Ishikawa (cell line): ENCODE results near the gene IFNW1.

Experiments
- CEBPB ChIP-seq: IDR thresholded peaks from 2 replicates; pipeline ENCODE4 v1.6.1; 2012
- CREB1 ChIP-seq: IDR thresholded peaks from 2 replicates; pipeline ENCODE4 v1.6.1; 2012; ENCODE audit warnings: low read depth
- EGR1 ChIP-seq: IDR thresholded peaks from 2 replicates; pipeline ENCODE4 v1.6.1; 2012
- EP300 ChIP-seq: IDR thresholded peaks from 2 replicates; pipeline ENCODE4 v1.6.1; 2012; ENCODE audit warnings: borderline replicate concordance
- FOXM1 ChIP-seq: IDR thresholded peaks from 2 replicates; pipeline ENCODE4 v1.6.1; 2012; ENCODE audit warnings: low read depth, borderline replicate concordance
- NFIC ChIP-seq: IDR thresholded peaks from 2 replicates; pipeline ENCODE4 v1.6.1; 2012
- RAD21 ChIP-seq: IDR thresholded peaks from 2 replicates; pipeline ENCODE4 v1.6.1; 2012; ENCODE audit warnings: low read depth
- TAF1 ChIP-seq: IDR thresholded peaks from 2 replicates; pipeline ENCODE4 v1.6.1; 2012; ENCODE audit warnings: low read depth, mild to moderate bottlenecking
- TCF12 ChIP-seq: IDR thresholded peaks from 2 replicates; pipeline ENCODE4 v1.6.1; 2012; ENCODE audit warnings: low read depth
- TEAD4 ChIP-seq: IDR thresholded peaks from 2 replicates; pipeline ENCODE4 v1.6.1; 2012
- YY1 ChIP-seq: IDR thresholded peaks from 2 replicates; pipeline ENCODE4 v1.6.1; 2012; ENCODE audit warnings: low read depth
- ZBTB7A ChIP-seq: IDR thresholded peaks from 2 replicates; pipeline ENCODE4 v1.6.1; 2012; ENCODE audit warnings: low read depth
- TF ChIP-seq, protein P1 (sequence below): IDR thresholded peaks from 2 replicates; pipeline ENCODE4 v1.6.1; 2012
- TF ChIP-seq, protein P2 (sequence below): IDR thresholded peaks from 2 replicates; pipeline ENCODE4 v1.6.1; 2012; ENCODE audit warnings: low read depth, mild to moderate bottlenecking
- TF ChIP-seq, protein P3 (sequence below): IDR thresholded peaks from 2 replicates; pipeline ENCODE4 v1.6.1; 2012

Gene IFNW1

DNA sequence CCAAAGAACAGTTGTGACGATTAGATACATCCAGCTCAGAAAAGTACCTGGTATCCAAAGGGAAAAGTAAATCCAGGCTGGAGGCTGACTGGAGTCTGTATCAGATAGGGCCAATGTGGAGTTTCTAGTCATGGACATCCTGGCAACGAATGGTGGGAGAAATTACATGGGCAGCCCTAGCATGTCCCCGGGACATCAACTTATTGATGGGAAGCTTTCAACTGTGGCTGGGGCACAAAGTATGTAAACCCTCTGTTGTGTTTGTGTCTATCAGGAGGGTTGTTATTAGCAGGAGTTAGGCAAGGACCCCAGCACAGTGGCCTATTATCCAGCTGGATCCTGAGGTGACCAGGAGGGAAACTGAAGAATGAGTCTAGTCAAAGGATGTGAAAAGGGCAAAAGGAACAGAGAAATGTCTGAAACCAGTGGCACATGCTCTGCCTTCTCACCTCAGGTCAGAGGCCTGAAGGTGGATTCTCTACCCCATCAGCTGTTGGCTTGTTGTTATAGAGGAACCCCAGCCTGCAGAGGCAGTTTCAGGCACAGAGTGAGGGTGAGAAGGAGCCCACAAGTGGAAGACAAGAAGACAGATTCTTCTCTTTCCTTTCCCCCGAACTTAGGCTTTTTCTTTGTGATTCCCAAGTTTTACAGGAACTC is 19.9 kb downstream of the IFNW1 start:
- TF ChIP-seq FOXM1: no peak
- TF ChIP-seq TAF1: no peak

DNA sequence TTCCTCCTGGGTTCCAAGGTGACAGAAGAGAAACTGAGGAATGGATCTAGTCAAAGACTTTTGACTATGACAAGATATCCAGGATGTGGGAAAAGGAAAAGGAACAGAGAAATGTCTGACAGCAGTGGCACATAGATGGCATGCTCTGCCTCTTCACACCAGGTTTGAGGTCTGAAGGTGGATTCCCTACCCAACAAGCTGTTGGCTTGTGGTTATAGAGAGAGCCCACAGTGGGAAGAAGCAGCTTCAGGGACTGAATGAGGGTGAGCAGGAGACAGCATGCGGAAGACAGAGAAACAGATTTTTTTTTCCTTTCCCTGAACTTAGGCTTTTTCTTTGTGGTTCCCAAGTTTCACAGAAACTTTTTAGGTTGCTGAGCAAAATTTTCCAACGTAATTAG is 20.6 kb downstream of the IFNW1 start:
- no peak for TF ChIP-seq RAD21
- TF ChIP-seq TAF1: no peak
- no peak for TF ChIP-seq ZBTB7A
- no peak for TF ChIP-seq FOXM1
- TF ChIP-seq TCF12: no peak
- TF ChIP-seq, protein P1, sequence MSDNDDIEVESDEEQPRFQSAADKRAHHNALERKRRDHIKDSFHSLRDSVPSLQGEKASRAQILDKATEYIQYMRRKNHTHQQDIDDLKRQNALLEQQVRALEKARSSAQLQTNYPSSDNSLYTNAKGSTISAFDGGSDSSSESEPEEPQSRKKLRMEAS: no peak
- no peak for TF ChIP-seq TEAD4
- TF ChIP-seq, protein P2, sequence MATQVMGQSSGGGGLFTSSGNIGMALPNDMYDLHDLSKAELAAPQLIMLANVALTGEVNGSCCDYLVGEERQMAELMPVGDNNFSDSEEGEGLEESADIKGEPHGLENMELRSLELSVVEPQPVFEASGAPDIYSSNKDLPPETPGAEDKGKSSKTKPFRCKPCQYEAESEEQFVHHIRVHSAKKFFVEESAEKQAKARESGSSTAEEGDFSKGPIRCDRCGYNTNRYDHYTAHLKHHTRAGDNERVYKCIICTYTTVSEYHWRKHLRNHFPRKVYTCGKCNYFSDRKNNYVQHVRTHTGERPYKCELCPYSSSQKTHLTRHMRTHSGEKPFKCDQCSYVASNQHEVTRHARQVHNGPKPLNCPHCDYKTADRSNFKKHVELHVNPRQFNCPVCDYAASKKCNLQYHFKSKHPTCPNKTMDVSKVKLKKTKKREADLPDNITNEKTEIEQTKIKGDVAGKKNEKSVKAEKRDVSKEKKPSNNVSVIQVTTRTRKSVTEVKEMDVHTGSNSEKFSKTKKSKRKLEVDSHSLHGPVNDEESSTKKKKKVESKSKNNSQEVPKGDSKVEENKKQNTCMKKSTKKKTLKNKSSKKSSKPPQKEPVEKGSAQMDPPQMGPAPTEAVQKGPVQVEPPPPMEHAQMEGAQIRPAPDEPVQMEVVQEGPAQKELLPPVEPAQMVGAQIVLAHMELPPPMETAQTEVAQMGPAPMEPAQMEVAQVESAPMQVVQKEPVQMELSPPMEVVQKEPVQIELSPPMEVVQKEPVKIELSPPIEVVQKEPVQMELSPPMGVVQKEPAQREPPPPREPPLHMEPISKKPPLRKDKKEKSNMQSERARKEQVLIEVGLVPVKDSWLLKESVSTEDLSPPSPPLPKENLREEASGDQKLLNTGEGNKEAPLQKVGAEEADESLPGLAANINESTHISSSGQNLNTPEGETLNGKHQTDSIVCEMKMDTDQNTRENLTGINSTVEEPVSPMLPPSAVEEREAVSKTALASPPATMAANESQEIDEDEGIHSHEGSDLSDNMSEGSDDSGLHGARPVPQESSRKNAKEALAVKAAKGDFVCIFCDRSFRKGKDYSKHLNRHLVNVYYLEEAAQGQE: no peak
- no peak for TF ChIP-seq CEBPB
- TF ChIP-seq EGR1: no peak
- TF ChIP-seq, protein P3, sequence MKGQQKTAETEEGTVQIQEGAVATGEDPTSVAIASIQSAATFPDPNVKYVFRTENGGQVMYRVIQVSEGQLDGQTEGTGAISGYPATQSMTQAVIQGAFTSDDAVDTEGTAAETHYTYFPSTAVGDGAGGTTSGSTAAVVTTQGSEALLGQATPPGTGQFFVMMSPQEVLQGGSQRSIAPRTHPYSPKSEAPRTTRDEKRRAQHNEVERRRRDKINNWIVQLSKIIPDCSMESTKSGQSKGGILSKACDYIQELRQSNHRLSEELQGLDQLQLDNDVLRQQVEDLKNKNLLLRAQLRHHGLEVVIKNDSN: no peak
- no peak for TF ChIP-seq NFIC
- no peak for TF ChIP-seq YY1

DNA sequence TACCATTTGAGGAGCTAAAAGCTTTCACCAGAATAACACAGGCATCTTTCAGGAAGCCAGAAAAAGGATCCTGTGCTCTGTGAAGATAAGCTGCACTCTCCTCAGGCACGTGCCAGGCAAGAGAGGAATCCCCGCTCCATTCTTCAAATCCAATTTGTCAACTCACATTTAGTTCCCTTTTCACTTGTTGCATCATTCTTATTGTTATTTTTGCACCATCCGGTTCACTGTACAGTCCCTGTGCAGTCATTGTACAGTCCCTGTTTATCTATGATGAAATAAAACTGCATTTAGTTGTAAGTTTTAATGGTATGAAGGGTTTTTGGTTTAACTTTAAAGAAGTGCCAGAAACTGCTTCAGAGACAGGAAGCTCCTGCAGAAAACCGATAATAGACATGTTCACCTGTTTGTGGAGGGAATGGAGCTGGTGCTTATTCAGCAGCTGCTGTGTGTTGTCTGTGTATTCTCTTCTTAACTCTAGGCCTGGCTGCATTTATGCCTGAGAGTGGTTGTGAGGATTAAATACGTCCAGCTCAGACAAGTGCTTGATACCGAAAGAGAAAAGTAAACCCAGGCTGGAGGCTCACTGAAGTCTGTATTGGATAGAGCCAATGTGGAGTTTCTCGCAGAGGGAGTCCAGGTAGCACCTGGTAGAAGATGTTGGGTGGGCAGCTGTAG is 22.4 kb downstream of the IFNW1 start:
- TF ChIP-seq, protein P3: no peak
- TF ChIP-seq, protein P2: no peak
- no peak for TF ChIP-seq RAD21
- TF ChIP-seq CREB1: no peak
- TF ChIP-seq TEAD4: no peak
- TF ChIP-seq, protein P1: no peak
- TF ChIP-seq ZBTB7A: no peak
- no peak for TF ChIP-seq EGR1
- TF ChIP-seq TCF12: no peak
- no peak for TF ChIP-seq FOXM1
- no peak for TF ChIP-seq TAF1
- TF ChIP-seq YY1: no peak
- TF ChIP-seq CEBPB: no peak
- TF ChIP-seq EP300: no peak
- no peak for TF ChIP-seq NFIC

GRCh38 chr9:21114311-21114710 is 27.3 kb downstream of the IFNW1 start:
- no peak for TF ChIP-seq CREB1
- no peak for TF ChIP-seq CEBPB
- TF ChIP-seq FOXM1: no peak
- TF ChIP-seq NFIC: no peak
- no peak for TF ChIP-seq ZBTB7A
- no peak for TF ChIP-seq RAD21
- no peak for TF ChIP-seq EGR1

- TF ChIP-seq EP300 (no peak), RAD21 (peak; percentile 91)
- TF ChIP-seq, protein P1: no peak
Measured at GRCh38 chr9:21110708-21111576, 30.7 kb downstream of the IFNW1 start.
